Upper lobe of right lung (tissue), 1 donor: ENCODE results near the gene S100A7A. TPM values are rescaled to one million over a fixed set of nuclear protein-coding genes. Genes with fewer than 3 reads are reported as not detected.

Source experiments
- ATAC-seq: fragments of 200-7000 bp; cut with Tn5 transposase; one replicate; pipeline ENCODE4 v1.9.1; 2020; ENCODE audit warnings: mild to moderate bottlenecking, moderate library complexity
- DNase-seq: peaks from one replicate; pipeline ENCODE4 v3.0.0-alpha.2; 2020
- H3K27ac ChIP-seq: fragments of 200-600 bp; one replicate; pipeline ENCODE4 v1.8.0; 2022
- H3K27me3 ChIP-seq: fragments of 200-600 bp; one replicate; pipeline ENCODE4 v1.8.0; 2022; ENCODE audit warnings: mild to moderate bottlenecking
- H3K36me3 ChIP-seq: fragments of 200-600 bp; one replicate; pipeline ENCODE4 v1.8.0; 2022
- H3K4me1 ChIP-seq: fragments of 200-600 bp; one replicate; pipeline ENCODE4 v1.8.0; 2022
- H3K4me3 ChIP-seq: fragments of 200-600 bp; one replicate; pipeline ENCODE4 v1.8.0; 2022; ENCODE audit warnings: mild to moderate bottlenecking
- H3K9me3 ChIP-seq: fragments of 200-600 bp; one replicate; pipeline ENCODE4 v1.8.0; 2022
- CTCF ChIP-seq: fragments of 200-600 bp; IDR thresholded peaks from one replicate; pipeline ENCODE4 v1.8.0; 2022; ENCODE audit warnings: antibody characterized with exemption
- intact Hi-C: fragments of 100-400 bp; cut with DNase I; formaldehyde crosslinking; loops from one replicate; pipeline ENCODE4 v1.11.0; 2022
- total RNA-seq: library from RNA; stranded (reverse); fragmentation: NEBNext Ultra II Directional; extraction: Animal tissue kit (Norgen Biotek cat#: 25700); gene quantifications from one replicate; pipeline ENCODE4 v1.2.1, GENCODE V29; 2021
- donor health status: DM: no; HTN: yes; CAD: no; lungs with severe emphysema.

Gene S100A7A
- total RNA-seq, 1 donor from 2014 or later, result not detected

DNA sequence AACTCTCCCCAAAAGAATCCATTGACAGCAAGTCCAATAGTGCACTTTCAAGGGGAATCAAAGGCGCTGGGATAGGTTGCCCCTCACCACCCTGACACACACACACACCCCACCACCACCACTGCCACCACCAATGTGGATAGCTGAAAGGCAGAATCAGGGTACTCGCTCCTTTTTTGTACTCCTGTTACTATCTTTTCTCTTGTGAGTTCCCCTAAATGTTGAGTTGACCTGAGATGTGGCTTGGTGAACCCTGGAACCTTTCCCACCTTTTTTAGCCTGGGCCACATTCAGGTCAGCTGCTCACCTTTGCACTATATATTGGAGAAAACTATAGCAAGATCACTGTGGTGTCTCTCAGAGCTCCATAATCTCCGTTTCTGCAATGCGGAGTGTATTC lies 29.3 kb upstream of the S100A7A start:
- no peaks in the 10 kb centered on the region for H3K9me3 ChIP-seq
- H3K4me3 ChIP-seq, result no peak overlapping the region
- DNase-seq (no peak), ATAC-seq (no peak)
- H3K36me3 ChIP-seq, result no peaks in the 10 kb centered on the region
- H3K27ac ChIP-seq, result no peak overlapping the region
- no peak for TF ChIP-seq CTCF
- no peaks in the 10 kb centered on the region for H3K27me3 ChIP-seq
- peaks cover 8% of the 10 kb centered on the region for H3K4me1 ChIP-seq
- intact Hi-C loops, result no loop called here

GRCh38 chr1:153387785-153388184 lies 28.5 kb upstream of the S100A7A start:
- H3K36me3 ChIP-seq, result no peaks in the 10 kb centered on the region
- intact Hi-C loops, result no loop called here
- H3K4me3 ChIP-seq, result no peak overlapping the region
- DNase-seq (no peak), ATAC-seq (no peak)
- H3K27ac ChIP-seq, result no peak overlapping the region
- H3K4me1 ChIP-seq, result peaks cover 8% of the 10 kb centered on the region
- H3K27me3 ChIP-seq, result no peaks in the 10 kb centered on the region
- no peaks in the 10 kb centered on the region for H3K9me3 ChIP-seq
- no peak for TF ChIP-seq CTCF

GRCh38 chr1:153389401-153389800 lies 26.9 kb upstream of the S100A7A start:
- Histone ChIP-seq H3K27me3 (no peaks in the 10 kb centered on the region), H3K4me3 (no peak overlapping the region), H3K9me3 (no peaks in the 10 kb centered on the region), H3K27ac (no peak overlapping the region), H3K4me1 (peaks cover 8% of the 10 kb centered on the region), H3K36me3 (no peaks in the 10 kb centered on the region)
- intact Hi-C loops, result no loop called here
- no peak for ATAC-seq
- TF ChIP-seq CTCF, result no peak
- no peak for DNase-seq

- H3K4me1 ChIP-seq, result peaks cover 3% of the 10 kb centered on the region
- no peaks in the 10 kb centered on the region for H3K36me3 ChIP-seq
- TF ChIP-seq CTCF, result no peak
- ATAC-seq (no peak), DNase-seq (no peak)
- intact Hi-C loops, result no loop called here
- H3K27me3 ChIP-seq, result no peaks in the 10 kb centered on the region
- no peaks in the 10 kb centered on the region for H3K9me3 ChIP-seq
- no peak overlapping the region for H3K4me3 ChIP-seq
- H3K27ac ChIP-seq, result no peak overlapping the region
Observed at GRCh38 chr1:153389973-153390879, 26.1 kb upstream of the S100A7A start.

DNA sequence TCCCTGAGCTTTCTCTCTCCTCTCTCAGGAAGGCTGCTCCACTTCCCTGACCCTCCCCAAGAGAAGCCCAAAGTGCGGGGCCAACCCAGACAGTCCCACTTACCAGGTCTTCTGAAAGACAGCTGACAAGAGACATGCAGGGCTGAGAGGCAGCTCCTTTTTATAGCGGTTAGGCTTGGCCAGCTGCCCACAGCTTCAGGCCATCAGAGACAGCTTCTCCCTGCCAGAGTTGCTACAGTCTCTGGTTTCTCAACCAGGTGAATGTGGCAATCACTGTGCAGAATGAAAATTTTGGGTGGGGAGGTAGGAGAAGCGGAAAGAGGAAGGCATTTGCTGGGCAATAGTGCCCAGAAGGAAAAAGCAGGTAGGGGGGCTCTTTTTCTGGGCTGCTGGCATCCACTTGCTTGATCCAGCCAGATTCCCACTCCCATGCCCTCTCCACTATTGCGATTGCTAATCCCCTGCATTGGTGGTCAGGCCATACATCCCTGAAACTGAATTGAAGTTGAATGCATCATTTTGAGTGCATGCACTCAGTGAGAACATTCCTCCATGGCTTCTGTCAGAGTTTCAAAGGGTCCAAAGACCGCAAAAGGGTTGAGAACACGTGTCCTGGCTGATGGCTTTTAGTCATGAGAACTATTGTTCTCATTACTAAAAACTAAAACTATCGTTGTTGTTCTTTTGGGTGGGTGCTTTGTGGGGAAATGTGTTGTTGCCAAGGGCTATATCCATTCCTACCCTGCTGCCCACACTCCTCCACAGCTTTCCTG lies 25.2 kb upstream of the S100A7A start, which contains the start of gene S100A8:
Gene S100A8 (minus strand): TSS at position 136 of the 773 bp plus-strand sequence. CDS start 538 bp downstream, outside the sequence.
- H3K27me3 ChIP-seq, result no peaks in the 10 kb centered on the region
- H3K36me3 ChIP-seq, result no peaks in the 10 kb centered on the region
- H3K27ac ChIP-seq, result no peak within 1 kb of the TSS
- H3K4me3 ChIP-seq, result no peak within 1 kb of the TSS
- H3K4me1 ChIP-seq, result no peaks in the 10 kb centered on the region
- peak; percentile 83 for DNase-seq
- ATAC-seq, result peak; percentile 70
- TF ChIP-seq CTCF, result no peak
- intact Hi-C loops, result no loop called here
- H3K9me3 ChIP-seq, result no peaks in the 10 kb centered on the region
